ENCODE results near the gene NRP2.

The NRP2 gene

GRCh38 chr2:205745661-205746419 lies 63.5 kb downstream of the NRP2 start:
- H3K36me3 ChIP-seq (ENCODE audit: insufficient read depth, low read length), result no peaks in the 10 kb centered on the region
- peaks cover 5% of the 10 kb centered on the region for H3K27me3 ChIP-seq (ENCODE audit: insufficient read depth, low read length, poor library complexity, severe bottlenecking)
- no peak overlapping the region for H2AFZ ChIP-seq (ENCODE audit: low read length)
- H3K9me3 ChIP-seq (ENCODE audit: insufficient read depth, low read depth, low read length), result no peaks in the 10 kb centered on the region
- no peak overlapping the region for H3K4me3 ChIP-seq (ENCODE audit: low read length, poor library complexity, severe bottlenecking)
- H4K20me1 ChIP-seq (ENCODE audit: insufficient read depth, low read length, poor library complexity, severe bottlenecking), result no peaks in the 10 kb centered on the region
- no peaks in the 10 kb centered on the region for H3K79me2 ChIP-seq (ENCODE audit: insufficient read depth, low read length)
- H3K4me1 ChIP-seq (ENCODE audit: insufficient read depth, low read length, poor library complexity, severe bottlenecking), result no peaks in the 10 kb centered on the region
- H3K4me2 ChIP-seq (ENCODE audit: low read depth, low read length, poor library complexity, severe bottlenecking), result no peak overlapping the region
- no peak overlapping the region for H3K9ac ChIP-seq (ENCODE audit: low read depth, low read length, poor library complexity, severe bottlenecking)
- H3F3A ChIP-seq (ENCODE audit: low read depth), result no peaks in the 10 kb centered on the region
- TF ChIP-seq EZH2phosphoT487 (IDR thresholded peaks at IDR 0.05; ENCODE audit: borderline replicate concordance) (no peak), CTCF (conservative IDR thresholded peaks at IDR 0.05; ENCODE audit: low read length) (no peak)
- no peaks in the 10 kb centered on the region for H3K9me2 ChIP-seq (replicated peaks; ENCODE audit: low read depth, low read length)

DNA sequence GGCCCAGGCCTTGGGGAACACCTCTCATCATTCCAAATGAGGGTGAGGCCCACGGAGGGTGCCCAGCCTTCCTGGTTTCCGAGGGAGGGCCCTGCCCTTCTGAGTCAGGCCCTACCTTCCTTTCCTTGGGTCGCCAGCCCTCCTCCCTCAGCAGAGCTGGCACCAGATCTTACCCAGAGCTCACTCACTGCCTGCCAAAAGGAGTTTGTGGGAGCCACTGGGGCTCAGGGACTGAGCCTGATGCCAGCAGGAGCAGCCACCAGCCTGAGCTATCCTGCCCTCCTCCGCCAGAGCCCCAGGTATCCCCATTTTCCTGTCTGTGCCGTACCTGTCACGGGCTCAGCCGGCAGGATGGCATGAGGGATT lies 64.1 kb downstream of the NRP2 start:
- no peak overlapping the region for H2AFZ ChIP-seq (ENCODE audit: low read length)
- no peaks in the 10 kb centered on the region for H3K9me3 ChIP-seq (ENCODE audit: insufficient read depth, low read depth, low read length)
- no peak overlapping the region for H3K9ac ChIP-seq (ENCODE audit: low read depth, low read length, poor library complexity, severe bottlenecking)
- H3K79me2 ChIP-seq (ENCODE audit: insufficient read depth, low read length), result no peaks in the 10 kb centered on the region
- H3K4me3 ChIP-seq (ENCODE audit: low read length, poor library complexity, severe bottlenecking), result no peak overlapping the region
- TF ChIP-seq EZH2phosphoT487 (IDR thresholded peaks at IDR 0.05; ENCODE audit: borderline replicate concordance) (no peak), CTCF (conservative IDR thresholded peaks at IDR 0.05; ENCODE audit: low read length) (no peak)
- H3K9me2 ChIP-seq (replicated peaks; ENCODE audit: low read depth, low read length), result no peaks in the 10 kb centered on the region
- H3K27me3 ChIP-seq (ENCODE audit: insufficient read depth, low read length, poor library complexity, severe bottlenecking), result peaks cover 5% of the 10 kb centered on the region
- H3K4me2 ChIP-seq (ENCODE audit: low read depth, low read length, poor library complexity, severe bottlenecking), result no peak overlapping the region
- no peaks in the 10 kb centered on the region for H3K36me3 ChIP-seq (ENCODE audit: insufficient read depth, low read length)
- H4K20me1 ChIP-seq (ENCODE audit: insufficient read depth, low read length, poor library complexity, severe bottlenecking), result no peaks in the 10 kb centered on the region
- no peaks in the 10 kb centered on the region for H3F3A ChIP-seq (ENCODE audit: low read depth)
- no peaks in the 10 kb centered on the region for H3K4me1 ChIP-seq (ENCODE audit: insufficient read depth, low read length, poor library complexity, severe bottlenecking)

DNA sequence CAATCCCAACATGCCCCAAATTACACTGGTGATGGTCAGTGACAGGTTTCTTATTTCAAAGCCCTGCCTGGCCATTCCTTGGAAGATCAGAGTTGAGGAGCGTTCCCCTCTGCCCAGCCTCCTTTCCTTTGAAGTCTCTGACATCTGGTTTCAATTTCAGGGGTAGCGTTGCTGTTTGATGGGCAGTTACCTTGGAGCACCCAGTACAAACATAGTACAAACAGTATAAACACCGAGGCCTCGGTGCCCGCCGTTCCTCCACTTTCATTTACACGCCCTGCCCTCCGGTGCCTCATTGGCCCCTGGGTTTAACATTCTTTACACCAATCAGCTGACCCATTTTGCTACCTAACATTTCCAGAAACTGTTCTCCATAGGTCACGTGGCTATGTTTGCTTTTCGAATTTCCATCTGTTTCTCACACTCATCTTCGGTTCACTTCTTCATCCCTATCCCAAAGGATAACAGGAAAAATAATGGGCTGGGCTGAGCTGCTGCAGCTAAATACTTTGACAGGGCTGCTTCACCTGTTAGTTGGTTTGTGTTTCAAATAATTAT lies 65.6 kb downstream of the NRP2 start:
- H3K27me3 ChIP-seq (ENCODE audit: insufficient read depth, low read length, poor library complexity, severe bottlenecking), result peaks cover 5% of the 10 kb centered on the region
- H3K79me2 ChIP-seq (ENCODE audit: insufficient read depth, low read length), result no peaks in the 10 kb centered on the region
- no peak overlapping the region for H3K4me3 ChIP-seq (ENCODE audit: low read length, poor library complexity, severe bottlenecking)
- TF ChIP-seq CTCF (conservative IDR thresholded peaks at IDR 0.05; ENCODE audit: low read length), result no peak
- no peak for TF ChIP-seq EZH2phosphoT487 (IDR thresholded peaks at IDR 0.05; ENCODE audit: borderline replicate concordance)
- no peaks in the 10 kb centered on the region for H3K4me1 ChIP-seq (ENCODE audit: insufficient read depth, low read length, poor library complexity, severe bottlenecking)
- H3K9me2 ChIP-seq (replicated peaks; ENCODE audit: low read depth, low read length), result no peaks in the 10 kb centered on the region
- H3K36me3 ChIP-seq (ENCODE audit: insufficient read depth, low read length), result no peaks in the 10 kb centered on the region
- no peak overlapping the region for H3K9ac ChIP-seq (ENCODE audit: low read depth, low read length, poor library complexity, severe bottlenecking)
- no peaks in the 10 kb centered on the region for H3F3A ChIP-seq (ENCODE audit: low read depth)
- no peak overlapping the region for H2AFZ ChIP-seq (ENCODE audit: low read length)
- no peaks in the 10 kb centered on the region for H4K20me1 ChIP-seq (ENCODE audit: insufficient read depth, low read length, poor library complexity, severe bottlenecking)
- no peak overlapping the region for H3K4me2 ChIP-seq (ENCODE audit: low read depth, low read length, poor library complexity, severe bottlenecking)
- no peaks in the 10 kb centered on the region for H3K9me3 ChIP-seq (ENCODE audit: insufficient read depth, low read depth, low read length)
